Cerebellar cortex (tissue), 1 donor: Measurements from ENCODE around the gene MMP17.
"Not testable (repeated sequence)": the region's sequence is repeated elsewhere in the genome, so short reads cannot be mapped to it uniquely, and the experiment has no call there.

ENCODE experiments used
- DNase-seq: peaks from one replicate; pipeline ENCODE4 v3.0.0-alpha.2; 2015; ENCODE audit warnings: low spot score

MMP17 gene

DNA sequence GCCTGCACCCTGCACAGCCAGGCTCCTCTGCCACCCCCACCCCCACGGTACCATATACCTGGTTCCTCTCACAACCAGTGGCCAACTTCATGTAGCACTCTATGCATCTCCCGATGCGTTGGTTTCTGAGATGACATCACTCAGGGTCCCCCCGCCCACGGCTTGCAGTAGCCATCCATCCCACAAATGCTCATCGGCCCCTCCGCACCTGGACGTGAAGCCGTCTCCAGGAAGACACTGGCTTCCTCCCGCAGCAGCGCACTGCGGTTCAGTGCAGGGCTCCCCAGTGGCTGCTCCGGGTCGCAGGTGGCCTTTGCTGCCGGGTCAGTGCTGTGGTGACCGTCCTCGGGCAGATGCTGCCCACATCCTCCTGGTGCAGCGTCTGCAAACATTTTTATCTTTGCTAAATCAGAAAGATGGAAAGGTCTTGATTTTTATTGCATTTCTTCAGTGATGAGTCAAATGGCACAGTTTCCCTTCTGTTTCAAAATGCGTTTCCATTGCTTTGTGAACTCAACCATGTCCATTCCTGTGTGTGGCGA is 27.5 kb upstream of the MMP17 start:
- no peak for DNase-seq

GRCh38 chr12:131801254-131801866 is 26.8 kb upstream of the MMP17 start:
- DNase-seq: no peak

DNA sequence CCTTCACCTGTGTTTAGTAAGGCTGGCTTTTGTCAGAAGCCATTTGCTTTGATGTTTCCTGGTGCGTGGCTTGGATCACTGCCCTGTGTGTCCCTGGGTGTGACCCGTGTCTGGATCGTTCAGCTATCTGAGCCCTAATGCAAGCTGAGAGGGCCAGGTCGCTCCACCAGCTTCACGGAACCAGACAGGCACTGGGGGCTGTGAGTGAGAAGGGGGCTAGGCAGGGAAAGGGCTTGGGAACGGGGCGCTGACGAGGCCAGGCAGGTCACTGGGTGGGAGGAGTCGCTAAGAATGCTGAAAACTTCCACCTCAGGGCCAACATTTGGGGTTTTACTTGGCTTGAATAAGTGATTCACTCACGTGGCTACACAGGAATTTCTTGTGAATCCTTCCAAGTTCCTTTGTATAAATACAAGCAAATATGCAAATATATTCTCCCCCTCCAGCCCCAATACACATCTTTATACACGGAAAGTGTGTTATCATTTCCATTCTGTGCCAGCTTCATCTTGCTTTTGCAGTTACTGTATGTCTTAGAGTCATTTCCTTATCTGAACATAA is 24.2 kb upstream of the MMP17 start:
- no peak for DNase-seq

GRCh38 chr12:131805421-131805820 is 22.8 kb upstream of the MMP17 start:
- DNase-seq: no peak

- peak; percentile 79 for DNase-seq
Observed at GRCh38 chr12:131806674-131807073, 21.5 kb upstream of the MMP17 start.

DNA sequence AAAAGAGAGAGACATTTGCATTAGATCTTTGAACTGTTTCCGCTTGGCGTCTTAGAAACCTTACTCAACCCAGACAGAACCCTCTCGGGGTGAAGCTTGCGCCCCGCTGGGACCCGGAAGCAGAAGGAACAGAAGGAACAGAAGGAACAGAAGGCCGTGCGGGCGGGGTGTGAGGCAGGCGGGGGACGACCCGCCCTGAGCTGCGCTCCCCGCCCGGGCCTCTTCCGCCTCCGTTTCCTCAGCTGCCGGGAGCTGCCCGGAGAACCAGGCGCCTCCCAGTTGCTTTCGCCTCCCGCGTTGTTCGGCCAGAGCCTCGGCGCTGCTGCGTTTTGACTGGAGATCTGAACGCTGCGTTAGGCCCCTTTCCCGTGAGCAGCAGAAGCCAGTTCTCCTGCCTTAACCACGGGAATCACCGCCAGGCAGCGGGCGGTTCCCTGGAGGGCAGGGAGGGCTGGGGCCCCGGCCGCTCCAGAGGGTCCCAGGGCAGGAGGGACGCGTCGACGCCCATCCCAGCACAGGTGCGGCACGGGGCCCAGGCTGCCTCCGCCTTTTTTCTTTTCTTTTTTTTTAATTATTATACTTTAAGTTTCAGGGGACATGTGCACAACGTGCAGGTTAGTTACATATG is 19.3 kb upstream of the MMP17 start:
- no peak for DNase-seq

- DNase-seq: not testable (repeated sequence)
Observed at GRCh38 chr12:131809476-131810254, 18.5 kb upstream of the MMP17 start.

DNA sequence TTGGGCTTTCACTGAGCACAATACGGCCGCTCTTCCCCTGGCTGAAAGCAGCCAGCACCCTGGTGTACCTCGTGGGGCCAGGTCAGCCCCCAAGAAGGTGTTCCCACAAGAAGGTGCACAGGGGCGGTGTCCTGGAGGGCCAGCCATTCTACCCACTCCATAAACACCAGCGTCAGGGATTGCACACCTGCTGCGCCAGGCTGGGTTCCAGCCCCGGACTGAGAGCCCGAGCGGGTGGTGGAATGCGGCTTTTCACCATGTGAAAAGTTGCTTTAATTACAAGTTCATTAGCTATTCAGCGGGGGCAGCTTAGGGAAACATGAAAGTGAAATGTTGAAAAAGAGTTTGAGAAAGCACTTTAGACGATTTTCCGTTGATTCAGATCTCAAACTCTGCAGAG is 17.5 kb upstream of the MMP17 start:
- DNase-seq: no peak

DNA sequence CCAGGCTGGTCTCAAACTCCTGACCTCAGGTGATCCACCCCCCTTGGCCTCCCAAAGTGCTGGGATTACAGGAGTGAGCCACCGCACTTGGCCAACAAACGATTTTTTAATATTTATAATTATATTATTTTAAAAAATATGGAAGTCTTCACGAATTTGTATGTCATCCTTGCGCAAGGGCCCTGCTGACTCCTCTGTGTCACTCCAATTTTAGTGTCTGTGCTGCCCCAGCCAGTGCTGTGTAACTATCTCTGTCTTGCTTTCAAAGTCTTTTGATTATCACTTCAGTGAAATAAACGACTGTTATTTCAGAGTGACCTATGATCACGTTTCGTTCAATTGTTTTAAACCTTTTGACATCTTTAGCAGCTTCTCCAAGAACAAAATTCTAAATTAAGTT is 13.1 kb upstream of the MMP17 start:
- DNase-seq: no peak

GRCh38 chr12:131816495-131816894 is 11.7 kb upstream of the MMP17 start:
- no peak for DNase-seq

DNA sequence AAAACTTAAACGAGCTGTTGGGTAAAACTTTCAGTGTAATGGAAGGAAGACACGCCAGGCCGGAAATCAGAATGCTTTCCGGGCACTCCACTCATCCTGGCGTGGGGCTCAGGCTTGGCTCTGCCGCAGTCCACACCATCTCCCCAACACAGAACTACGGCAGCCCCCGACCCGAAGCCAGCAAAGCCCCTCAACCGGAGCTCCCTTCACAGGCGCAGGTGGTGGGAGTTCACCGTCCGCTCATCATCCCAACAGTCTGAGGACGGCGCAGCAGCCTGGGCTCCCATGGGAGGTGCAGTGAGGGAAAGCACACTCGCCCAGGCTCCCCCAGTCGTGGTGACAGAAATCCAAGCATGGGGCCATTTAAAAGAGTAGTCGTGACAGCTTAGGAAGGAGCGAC is 11.0 kb upstream of the MMP17 start:
- DNase-seq: no peak

DNA sequence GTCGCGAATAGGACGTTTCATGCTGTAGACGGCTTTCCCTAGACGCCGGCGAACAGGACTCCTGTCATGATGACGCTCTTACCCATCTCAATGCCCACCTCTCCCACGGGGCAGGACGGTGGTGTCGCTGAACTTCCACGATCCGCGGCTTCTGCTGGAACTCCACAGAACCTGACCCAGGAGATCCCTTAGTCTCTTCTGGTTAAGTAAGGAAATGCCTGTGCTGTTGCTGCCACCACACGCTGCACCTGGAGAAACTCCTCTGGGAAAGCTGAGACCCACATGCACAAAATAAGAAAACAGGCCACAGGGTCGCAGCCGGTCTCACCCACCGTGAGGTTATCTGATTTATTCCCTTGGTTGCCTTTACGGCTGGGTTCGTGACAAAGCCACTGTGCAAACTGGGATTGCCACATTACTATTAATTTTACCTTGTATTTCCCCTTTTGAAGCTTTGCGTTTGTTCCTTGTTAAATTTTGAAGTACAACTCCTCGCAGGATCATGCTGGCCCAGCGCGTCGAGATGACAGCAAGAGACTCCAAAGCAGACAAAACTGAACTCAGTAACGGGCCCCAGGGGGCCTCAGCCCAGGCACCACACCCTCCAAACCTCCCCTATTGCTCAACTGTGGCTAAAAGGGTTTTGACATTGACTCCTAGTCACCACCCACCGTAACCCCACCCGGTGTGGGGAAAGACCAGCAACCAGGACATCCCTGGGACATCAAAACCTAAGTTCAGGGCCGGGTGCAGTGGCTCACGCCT is 9.2 kb upstream of the MMP17 start:
- DNase-seq: no peak

- no peak for DNase-seq
Observed at GRCh38 chr12:131824450-131824849, 3.7 kb upstream of the MMP17 start.

DNA sequence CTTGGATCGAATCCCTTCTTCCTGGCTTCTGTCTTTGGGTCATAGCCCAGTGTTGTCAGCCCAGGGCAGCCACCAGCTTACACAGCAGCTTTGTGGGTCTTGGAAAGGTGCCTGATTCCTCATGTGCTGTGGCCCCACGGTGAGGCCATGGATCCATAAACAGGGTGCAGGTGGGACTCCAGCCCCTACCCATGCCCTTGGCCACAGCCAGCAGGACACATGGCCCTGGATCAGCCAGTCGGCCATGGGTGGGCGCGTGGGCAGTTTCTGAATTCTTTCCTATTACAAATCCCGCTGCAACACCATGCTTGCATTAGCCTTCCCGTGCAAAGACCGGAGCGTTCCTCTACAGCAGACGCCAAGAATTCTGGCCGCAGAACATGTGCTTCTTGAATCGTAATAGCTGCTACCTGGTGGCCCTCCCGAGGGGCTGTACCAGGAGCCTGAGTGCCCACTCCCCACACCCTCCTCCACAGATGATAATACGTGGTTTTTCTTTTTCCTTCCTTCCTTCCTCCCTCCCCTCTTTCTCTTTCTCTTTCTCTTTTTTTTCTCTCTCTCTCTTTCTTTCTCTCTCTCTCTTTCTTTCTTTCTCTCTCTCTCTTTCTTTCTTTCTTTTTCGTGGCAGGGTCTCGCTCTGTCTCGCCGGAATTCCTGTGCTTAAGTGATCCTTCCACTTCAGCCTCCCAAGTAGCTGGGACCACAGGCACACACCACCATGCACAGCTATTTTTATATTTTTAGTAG is 2.9 kb upstream of the MMP17 start:
- DNase-seq: no peak

GRCh38 chr12:131826097-131826928 is 1.9 kb upstream of the MMP17 start:
- no peak for DNase-seq

DNA sequence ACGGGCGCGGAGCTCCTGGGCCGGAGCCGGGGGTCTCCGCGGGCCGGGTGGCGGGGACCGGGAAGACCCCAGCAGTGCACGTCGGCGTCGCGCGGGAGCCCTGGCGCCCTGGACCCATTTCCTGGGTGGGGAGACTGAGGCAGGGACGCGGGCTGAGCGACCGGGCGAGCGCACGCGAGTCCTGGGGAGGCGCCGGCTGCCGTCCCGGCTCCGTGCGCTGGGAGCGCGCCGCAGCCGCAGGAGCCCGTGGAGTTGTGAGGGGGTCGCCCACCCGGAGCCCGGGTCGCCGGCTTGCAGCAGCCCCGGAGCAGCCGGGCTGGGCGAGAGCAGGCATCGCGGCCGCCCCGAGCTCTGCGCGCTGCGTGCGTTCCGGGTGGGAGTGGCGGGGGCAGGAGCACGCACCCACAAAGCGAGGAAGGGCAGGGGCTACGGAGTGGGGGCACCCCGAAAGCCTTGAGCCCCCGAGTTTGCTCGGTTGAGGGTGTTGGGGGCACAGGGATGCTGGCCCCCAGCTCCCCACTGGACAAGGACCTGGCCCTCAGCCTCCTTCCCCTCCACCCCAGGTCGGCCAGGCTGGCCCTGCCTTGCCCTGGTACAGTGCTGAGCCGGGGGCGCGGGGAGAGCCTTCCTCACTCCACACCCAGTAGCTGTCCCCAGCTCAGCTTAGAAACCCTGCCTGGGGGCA is 620 bp downstream of the MMP17 start:
- no peak for DNase-seq

GRCh38 chr12:131829356-131829747 is 1.2 kb downstream of the MMP17 start:
- DNase-seq: no peak

DNA sequence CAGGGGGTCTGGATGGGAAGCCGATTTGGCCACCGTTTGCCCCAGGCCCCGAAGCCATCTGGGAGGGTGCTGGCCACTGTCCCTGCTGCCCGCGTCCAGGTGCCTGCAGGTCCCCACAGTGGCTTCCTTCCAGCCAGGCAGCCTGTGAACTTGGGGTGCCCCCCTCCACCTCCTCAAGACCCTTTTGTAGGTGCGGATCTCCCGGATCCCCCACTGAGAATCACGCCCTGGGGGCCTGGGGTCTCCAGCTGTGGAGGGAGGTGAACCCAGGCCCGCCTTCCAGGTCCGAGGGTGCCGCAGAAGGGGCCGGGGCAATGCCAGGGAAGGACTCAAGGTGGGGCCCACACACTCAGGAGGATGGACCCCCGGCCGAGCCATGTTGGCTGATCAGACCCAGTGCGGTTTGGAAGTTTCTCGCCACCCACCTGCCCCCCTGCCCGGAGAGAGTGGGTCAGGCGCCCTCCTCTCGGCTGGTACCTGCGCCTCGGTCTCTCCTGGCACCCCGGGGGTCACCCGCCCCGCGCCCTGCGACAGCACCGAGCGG is 1.7 kb downstream of the MMP17 start:
- DNase-seq: no peak

GRCh38 chr12:131830335-131830913 is 2.2 kb downstream of the MMP17 start:
- peak; percentile 46 for DNase-seq
